Measurements from ENCODE around the gene CDH10.

CDH10 gene

DNA sequence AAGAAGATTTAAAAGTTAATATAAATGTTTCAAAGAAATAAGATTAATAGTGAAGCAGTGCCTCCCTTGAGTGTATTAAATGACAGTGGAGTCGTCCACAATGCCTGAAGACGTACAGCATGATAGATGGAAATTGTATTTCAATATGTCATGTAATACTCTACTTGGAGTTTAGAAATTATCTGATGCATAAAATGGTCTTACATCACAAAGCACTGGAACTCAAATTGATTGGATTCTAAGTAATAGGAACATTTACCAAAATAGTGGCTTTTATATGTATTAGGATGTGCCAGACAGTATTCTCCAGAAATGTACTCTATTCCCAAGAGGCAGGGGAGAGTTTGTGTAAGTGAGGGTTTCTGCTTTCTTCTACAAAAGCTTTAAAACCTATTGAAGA is 49.4 kb downstream of the CDH10 start:
- DNase-seq = no peak

DNA sequence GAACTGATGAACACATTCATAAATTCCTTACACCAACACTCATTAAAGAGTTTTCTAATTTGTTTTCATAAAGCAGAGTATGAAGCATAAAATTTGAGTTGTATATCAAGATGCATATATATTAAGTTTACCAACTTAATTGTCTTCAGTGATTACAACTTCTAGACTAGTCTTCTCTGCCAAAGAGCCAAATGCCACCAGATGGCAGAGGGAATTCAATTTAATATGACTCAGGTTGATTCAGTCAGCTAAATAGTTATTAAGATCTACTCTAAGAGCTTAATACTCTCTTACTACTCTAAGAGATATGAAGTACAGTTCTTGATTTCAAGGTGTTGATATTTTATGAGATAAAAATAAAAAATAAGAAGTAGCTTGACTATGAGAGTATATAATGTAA is 53.4 kb downstream of the CDH10 start:
- DNase-seq = no peak

DNA sequence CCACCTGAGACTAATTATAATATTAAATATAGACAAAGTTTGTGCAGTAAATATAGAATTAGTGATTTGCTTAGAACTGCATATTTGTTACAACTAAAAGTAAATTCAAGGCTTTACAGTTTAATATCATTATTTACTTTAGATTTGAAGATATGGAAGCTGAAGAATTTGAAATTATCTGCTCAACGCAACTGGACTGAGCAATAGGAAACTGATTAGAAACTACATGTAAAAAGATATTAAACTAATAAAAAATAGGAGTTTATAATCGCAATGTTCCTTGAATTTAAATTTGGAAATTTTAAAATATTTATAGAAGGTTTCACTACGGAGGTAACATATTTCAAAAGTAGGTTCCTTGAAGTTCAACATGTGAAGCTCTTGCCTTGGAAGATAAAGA is 55.2 kb downstream of the CDH10 start:
- no peak for DNase-seq

DNA sequence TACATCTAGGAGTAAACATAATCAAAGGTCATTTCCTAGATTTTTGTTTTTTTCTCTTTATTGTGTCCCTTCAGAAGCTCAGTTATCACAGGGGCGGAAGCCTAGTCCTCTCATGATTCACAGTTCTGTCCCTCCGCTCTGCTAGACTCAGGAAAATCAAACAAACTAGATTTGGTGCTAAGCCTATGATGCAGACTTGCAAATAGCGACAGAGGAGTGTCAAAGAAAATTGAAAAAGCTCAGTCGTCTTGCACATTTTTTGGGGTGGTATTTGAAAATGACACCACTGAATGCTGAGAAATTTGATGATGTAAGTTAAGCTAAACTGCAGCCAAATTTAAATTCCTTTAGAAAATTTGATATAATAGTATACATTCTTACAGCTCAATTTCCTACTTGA is 59.0 kb downstream of the CDH10 start:
- no peak for DNase-seq

DNA sequence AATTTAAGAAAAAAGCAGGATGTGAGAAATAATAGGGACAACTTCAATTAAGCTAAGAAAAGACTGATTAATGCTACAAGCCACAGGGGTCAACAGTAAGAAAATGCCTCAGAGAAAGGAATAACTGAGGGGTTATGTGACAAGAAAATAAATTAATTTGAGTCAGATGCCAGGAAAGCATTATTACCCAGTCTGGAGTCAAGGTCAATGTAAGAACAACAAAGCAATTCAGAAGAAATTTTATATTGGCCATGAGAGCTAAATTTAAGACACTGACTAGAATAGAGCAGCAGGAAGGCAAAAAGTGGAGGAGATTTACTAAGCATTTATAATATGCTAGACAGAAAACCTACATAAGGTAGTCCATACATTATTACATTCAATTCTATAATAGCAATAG is 73.5 kb downstream of the CDH10 start:
- DNase-seq = no peak

DNA sequence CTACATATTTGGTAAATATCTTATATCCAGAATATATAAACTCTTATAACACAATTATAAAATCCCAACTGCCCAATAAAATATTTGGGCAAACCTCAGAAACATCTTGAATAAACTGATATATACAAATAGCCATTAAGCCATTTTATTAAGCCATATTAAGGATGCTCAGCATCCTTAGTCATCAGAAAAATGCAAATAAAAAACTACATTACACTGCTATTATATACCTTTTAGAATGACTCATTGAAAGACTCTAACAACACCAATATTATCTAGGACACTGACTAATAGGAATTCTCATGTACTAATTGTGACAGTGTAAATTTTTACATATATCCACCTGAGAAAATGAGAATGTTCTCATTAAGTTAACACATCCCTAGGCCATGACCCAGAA is 77.8 kb downstream of the CDH10 start:
- no peak for DNase-seq

DNA sequence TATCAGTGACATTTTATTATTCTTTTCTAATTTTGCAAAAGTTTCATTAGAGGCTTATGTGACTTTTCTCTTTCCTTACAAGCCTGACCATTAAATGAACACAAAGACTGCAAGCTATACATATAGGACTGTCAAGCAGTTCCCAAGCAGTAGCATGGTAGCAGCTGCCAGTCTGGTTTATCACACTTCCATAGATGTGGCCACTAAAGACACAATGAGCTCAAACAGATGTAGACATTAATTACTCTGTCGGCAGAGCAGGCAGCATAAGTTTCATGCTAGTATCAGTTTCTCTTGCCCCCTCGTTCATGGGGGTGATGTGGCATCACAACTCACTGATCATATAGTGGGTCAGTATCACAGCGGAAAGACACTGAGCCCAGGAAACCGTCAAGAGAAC is 89.5 kb downstream of the CDH10 start:
- DNase-seq = no peak

DNA sequence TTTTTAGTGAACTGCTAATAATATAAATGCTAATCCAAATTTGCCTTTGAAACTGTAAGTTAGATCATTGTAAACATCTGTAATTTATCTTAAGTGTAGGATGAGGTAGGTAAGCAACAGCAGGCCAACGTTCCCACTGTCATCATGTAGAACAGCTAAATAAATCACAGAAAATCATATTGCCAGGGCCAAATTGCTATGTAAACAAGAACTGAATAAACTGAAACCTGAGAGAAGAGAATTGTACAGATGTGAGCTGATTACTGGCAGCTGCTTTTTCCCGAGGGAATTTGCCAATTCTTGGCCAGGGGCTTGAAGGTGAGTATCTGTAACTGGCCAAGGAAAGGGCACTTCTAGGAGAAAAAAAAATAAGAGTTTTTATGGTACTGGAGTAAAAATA is 97.6 kb downstream of the CDH10 start:
- DNase-seq = no peak

DNA sequence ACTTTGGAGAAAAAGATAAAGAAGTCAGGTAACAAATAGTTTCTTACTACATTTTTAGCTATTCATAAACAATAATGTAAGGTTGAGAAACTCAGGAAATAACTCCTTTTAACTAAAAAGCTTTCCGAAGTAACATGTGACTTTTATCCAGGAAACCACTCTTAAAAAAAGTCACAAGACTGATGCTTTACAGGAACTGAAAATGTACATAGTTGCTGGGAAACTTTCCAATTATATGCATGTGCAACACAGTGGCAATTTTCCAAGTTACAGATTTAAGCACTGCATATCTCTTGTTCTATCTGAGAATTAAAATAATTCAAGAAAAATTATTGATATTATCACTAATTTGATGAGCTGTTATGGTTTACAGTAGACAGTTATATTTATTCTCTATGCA is 105.2 kb downstream of the CDH10 start:
- DNase-seq = no peak

DNA sequence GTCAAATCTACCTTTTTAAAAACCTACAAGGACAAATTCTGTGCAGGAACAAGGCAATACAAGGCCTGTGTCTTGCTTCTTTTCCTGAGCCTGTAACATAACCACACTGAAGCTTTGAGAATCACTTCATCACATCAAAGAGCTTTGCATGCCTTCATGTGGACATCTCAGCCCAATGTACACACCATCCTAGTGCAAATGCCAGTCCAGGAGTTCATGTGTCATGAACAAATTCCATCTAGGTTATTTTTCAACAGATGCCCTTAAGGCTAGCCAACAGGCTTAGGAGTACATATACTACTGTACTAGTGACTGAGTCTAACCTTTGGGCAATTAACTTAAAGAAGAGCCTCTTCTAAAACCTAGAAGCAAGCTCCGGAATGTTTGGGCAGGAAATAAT is 106.4 kb downstream of the CDH10 start:
- no peak for DNase-seq

DNA sequence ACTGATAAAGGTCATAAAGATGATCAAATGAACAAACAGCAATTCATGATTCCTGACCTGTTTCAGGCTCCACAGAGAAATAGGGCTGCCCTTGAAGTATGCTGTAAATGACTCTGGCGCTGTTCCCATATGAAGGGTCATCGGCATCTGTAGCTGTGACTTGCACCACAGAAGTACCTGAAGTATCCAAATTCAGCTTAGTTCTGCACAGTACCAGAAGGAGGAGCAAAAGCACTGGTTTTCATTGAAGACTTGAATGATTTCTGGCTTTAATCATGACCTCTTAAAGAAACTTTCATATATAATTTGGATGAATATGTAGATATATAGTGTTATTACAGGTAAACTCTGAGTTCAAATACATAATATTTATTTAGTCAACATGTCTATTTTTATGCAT is 109.1 kb downstream of the CDH10 start:
- no peak for DNase-seq

DNA sequence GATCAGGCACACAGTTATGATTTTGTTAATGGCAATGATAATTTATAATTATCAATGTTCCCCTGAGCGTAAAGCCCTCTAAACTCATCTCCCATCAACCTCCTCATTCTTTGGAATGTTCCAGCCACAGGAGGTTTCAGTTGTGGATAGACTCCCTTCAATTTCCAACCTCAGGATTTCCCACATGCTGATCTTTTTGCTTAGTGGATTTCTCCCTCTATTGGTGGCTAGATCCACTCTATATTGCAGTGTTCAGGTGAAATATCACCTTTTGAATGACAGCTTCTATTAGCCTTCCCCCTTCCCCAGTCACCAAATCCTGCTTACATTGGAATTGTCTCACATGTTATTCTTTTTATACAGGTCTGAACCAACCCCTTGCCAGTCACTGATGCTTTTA is 113.9 kb downstream of the CDH10 start:
- no peak for DNase-seq

DNA sequence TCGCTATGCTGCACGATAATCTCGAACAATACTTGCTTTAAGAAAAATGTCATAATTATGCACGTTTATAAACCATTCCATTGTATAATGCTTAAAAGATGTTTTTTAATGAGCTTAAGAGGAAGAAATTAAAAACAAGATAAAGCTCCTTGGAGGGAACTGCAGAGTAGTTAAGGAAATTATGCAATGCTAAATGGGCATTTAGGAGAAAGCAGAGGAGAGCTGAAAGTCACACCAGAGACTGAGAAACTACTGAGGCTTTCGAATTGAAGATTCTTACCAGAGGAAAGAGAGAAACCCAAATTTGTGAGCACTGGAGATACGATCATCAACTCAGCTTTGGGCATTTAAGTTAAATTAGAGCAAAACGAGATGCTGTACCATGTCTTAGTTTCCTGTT is 119.4 kb downstream of the CDH10 start:
- DNase-seq = no peak

DNA sequence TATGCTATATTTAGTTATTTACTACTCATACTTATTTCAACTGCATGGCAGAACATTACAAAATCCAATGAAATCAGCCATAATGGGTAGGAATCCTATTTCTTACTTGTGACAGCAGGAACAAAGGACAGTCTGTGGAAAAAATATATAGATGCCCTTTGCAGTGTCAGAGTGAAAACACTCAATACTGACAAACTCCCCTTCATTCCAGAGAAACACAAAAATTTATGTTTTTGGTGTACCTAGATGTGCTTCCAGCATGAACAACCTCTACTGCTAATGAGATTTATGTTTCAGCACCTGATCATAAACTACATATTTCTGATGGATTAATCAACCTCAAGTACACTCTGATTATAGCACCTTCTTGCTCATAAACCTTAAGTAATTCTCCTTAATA is 132.4 kb downstream of the CDH10 start:
- no peak for DNase-seq

DNA sequence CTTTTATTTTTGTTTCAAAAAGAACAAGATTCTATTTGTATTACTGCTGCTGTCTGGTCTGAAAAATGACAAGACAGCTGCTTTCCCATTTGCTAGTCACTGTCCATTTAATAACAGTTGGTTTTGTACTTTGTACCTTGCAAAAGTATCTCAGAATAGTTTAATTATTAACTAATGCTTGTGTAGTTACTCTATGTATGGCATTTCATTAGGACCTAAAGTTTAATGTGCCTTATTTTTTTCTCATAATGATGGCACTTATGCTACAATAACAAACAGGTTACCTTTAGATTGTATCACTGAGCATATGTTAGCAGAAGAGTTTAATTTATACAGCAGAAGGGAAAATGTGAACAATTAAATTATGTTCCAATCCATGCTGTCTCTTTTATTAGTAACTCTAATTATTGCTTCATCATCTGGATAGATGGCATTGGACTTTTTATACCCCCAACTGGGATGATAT is 134.2 kb downstream of the CDH10 start:
- no peak for DNase-seq

DNA sequence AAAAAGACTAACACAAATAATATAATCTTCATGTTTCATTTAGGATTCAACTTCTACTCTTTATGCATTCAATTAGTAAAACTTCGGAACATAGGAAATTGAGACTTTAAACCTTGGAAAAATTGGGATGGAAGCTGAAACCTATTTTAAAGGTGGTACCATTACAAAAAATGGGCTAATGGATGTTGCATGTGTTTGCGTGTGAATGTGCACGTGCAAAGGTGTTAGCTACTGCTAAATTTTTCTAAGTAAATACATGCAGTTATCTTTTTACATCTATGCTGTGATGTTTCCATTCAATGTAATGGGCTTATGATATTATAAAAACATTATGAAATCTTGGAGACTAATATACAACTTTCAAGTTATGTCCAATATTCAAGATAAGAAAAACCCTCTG is 134.8 kb downstream of the CDH10 start:
- no peak for DNase-seq

DNA sequence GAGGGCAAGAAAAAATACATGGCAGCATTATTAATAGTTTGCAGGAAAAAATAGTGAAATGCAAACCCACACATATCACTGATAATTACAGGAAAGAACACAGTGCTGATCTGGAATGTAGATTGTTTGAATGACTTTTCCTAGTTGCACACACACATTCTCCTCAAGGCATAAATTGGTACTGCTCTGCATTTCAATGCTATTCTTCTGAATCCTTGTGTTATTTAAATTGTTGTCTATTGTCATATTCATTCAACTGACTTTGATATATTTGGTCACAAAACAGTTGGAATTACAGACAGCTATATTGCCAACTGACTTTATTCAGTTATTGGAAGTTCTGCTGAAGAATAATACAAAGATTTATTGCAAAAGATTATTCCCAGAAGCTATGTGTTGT is 139.5 kb downstream of the CDH10 start:
- DNase-seq = no peak

DNA sequence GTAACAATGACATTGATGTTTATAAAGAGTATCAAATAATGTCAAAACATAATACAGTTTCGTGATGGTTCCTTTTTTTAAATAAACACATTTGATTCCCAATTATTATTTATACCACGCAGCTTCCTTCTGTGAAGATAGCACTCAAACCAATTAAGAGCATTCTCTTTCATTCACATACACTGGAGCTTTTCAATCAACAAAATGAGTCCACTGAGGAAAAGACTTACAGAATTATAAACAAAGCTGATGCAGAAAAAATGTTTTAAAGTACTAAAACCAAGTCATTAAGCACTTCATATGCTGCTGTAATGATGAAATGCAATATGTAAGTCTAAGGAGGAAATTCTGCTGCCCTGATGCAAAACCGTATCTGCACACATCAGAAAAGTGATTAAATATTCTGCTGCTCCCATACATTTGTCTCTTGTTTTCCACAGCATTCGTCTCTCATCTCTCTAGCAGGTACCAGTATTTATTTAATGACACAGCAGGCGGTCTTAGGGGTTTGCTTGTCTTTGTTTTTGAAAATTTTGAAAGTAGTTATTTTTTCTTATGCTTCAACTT is 147.1 kb downstream of the CDH10 start:
- no peak for DNase-seq

DNA sequence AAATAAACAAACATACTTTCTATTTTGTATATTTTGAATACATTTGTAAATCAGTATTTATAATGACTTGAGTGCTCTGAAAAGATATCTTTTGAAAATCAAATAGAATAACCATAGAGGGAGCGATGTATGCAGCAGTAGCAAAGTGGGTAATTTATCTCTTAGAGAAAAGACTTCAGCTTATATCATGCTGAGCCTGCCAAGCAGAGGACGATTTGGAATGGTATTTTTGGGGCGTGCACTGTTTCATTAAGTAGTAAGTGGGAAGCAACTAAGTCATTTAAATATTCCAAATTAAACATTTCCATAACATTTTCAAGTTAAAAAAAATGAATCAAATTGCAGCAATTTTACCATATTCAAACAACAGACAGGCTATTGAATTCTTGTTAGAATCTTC is 147.6 kb downstream of the CDH10 start:
- no peak for DNase-seq

DNA sequence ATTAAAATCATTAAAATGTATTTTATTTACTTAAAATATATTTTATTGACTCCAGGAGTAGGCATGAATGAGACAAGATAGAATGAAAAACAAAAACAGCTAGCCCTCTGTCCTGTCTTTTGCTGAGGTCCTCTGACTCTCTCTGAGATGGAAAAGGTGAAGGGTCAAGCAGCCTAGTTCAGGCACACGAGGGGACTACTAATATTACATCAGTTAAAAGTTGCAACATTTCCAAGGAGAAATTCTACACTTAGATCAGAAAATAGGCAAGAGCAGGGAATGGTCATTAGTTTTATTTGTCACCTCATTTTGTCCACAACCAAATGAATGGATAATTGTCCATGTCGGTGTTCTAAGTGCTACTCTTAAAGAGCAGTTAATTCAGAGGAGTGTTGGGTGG is 148.5 kb downstream of the CDH10 start:
- DNase-seq = no peak

DNA sequence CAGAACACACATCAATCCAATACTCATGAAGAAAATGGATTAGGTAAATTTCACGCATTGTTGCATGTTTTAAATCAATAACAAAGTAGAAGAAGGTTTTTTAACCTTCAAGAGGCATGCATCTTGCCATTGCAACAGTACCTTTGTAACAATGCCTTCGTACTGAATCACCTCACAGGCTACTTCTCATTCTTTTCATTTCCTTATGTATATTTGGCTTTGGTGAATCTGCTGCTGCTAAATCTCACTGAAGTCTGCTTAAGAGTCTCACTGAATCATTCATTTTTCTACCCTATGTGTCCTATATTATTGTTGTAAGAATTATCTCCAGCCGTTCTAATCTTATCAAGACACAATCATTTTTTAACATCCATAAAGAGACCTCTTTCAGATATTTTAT is 152.5 kb downstream of the CDH10 start:
- no peak for DNase-seq

DNA sequence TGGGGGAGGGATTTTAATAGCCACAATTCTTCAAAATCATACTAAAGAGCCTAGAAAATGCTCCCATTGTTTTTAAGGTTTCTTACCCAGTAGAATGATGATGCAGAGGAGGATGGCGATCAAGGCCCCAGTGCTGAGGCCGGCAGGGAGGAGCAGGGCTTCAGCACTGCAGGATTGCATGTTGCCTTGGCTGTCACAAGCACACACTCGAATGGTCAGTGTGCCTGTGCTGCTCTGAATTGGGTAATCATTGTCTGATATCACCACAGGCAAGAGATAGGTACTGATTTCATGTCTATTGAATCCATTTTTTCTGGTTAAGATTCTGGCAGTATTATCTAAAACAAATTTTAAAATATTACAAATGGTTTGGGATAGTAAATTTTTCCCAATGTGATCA is 153.3 kb downstream of the CDH10 start:
- no peak for DNase-seq

DNA sequence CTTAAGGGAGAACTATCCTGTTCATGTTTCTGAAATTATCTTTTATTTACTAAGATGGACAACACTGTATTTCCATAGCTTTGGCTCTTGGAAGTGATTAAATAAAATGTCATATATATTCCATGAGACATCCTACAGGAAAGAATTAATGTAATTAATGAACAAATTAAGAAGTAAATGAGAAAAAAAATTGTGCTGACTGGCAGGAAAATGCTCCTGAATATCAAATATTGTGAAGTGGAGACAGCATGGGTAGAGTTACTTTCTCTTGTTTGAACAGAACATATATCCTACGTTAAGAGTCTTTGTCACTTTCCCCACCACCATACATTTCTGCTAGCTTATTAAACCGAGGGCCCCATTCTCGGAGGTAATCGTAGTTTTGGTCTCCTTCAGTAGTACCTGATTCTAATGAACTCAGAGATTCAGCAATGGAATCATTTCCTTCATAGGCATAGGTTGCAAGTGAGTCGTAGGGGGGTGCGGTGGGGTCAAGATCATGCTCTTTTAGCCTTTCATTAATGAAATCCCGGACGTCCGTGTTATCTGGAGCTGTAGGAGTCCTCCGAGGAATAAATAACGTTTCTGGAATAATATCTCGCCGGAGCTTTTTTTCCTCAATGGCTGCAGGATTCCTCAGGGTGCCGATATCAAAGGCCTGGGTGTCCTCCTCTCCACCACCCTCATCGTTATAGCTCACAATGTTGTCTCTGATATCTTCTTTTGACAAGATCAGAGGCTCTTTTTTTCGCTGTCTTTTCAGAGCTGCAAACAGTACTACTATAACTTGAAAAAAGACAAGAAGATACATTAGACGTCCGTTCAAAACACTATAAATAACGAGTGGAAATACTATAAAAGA is 157.2 kb downstream of the CDH10 start:
- no peak for DNase-seq

DNA sequence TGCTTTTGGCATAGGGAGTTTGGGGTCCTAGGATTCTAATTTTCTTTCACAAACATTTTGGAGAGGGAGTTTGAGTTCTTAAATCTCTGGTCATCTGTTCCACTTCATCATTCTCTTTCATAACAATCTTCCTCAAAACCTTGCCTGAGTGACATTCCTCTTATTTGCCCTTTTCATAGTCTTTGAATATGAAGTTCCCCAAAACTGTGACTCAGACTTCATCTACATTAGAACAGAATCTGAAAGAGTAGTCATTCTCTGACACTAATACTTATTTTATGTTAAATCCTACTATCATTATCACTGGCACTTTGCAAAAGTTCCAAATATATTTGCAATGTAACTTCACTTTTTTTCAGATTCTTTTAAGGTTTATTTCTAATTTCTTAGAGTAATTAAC is 163.8 kb downstream of the CDH10 start:
- no peak for DNase-seq

DNA sequence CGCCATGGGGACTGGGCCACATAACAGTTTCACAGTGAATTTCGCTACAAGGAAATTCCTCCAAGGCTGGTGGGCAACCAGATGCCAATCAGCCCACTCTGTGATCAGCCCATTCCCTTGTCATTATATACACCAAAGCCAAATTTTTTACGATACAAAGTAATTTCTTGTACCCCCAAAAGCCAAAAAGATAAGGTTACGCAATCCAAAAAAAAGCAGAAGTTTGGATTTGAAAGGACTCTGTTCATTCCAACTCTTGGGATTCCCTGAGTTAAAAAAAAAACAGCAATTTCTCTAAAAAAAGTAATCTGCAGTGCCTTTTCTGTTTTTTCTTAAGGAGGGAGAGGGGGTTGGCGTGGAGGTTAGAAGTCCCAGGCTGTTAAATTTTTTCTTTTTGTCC is 166.8 kb downstream of the CDH10 start:
- no peak for DNase-seq

Measured in NCI-H2171 (cell line).